Caco-2 (cell line): ENCODE results near the gene TMEM208. TPM values are rescaled to one million over a fixed set of nuclear protein-coding genes. Genes with fewer than 3 reads are reported as not detected.
A peak's percentile ranks its signal among the peaks of the same experiment; 100 is the strongest.

Experiments
- BruUV-seq: library from RNA; stranded (reverse); fragments of 400-500 nt; replicated peaks from 2 replicates; lab custom pipeline; 2021; lab: Mats Ljungman, UMichigan
- CTCF ChIA-PET: fragments of 300-600 bp; sonication (Branson Sonifier 250); formaldehyde crosslinking; loops from one replicate; lab custom pipeline; 2022; ENCODE audit warnings: antibody characterized with exemption; lab: Charles Lee
- POLR2A ChIA-PET: fragments of 300-600 bp; sonication (Branson Sonifier 250); formaldehyde crosslinking; loops from one replicate; lab custom pipeline; 2022; ENCODE audit warnings: antibody characterized with exemption; lab: Charles Lee
- DNase-seq, 2 experiments: peaks; one replicate each; pipeline versions ENCODE4 v3.0.0 to v3.0.0-alpha.2; 2020 to 2022
- H3K27me3 ChIP-seq: replicated peaks from 2 replicates; pipeline ENCODE4 v1.6.0; 2011; ENCODE audit warnings: low read length; ENCODE audit not compliant: control insufficient read depth, insufficient read depth
- H3K36me3 ChIP-seq: 2 replicates; pipeline ENCODE4 v1.5.1; 2011; ENCODE audit warnings: low read length; ENCODE audit not compliant: control insufficient read depth, insufficient read depth
- H3K4me1 ChIP-seq: fragments of 250-450 bp; sonication (Bioruptor Pico); 2 replicates; pipeline ENCODE4 v1.5.1; 2020; ENCODE audit warnings: mild to moderate bottlenecking
- H3K4me3 ChIP-seq: 2 replicates; pipeline ENCODE4 v1.5.1; 2011; ENCODE audit warnings: low read depth, mild to moderate bottlenecking, control low read depth, low read length
- H3K9me3 ChIP-seq: fragments of 250-450 bp; sonication (Bioruptor Pico); 2 replicates; pipeline ENCODE4 v1.5.1; 2020; ENCODE audit warnings: mild to moderate bottlenecking, moderate library complexity
- H3K27ac Mint-ChIP-seq: one replicate; pipeline ENCODE4 v1.8.0; 2022; ENCODE audit warnings: mixed read lengths; ENCODE audit not compliant: unreplicated experiment
- H3K27me3 Mint-ChIP-seq: one replicate; pipeline ENCODE4 v1.8.0; 2022; ENCODE audit warnings: mixed read lengths; ENCODE audit not compliant: insufficient read depth, unreplicated experiment
- H3K36me3 Mint-ChIP-seq: one replicate; pipeline ENCODE4 v1.8.0; 2022; ENCODE audit warnings: mild to moderate bottlenecking, mixed read lengths; ENCODE audit not compliant: insufficient read depth, unreplicated experiment
- H3K4me1 Mint-ChIP-seq: one replicate; pipeline ENCODE4 v1.8.0; 2022; ENCODE audit warnings: low read depth, mixed read lengths; ENCODE audit not compliant: unreplicated experiment
- H3K4me3 Mint-ChIP-seq: one replicate; pipeline ENCODE4 v1.8.0; 2022; ENCODE audit warnings: mild to moderate bottlenecking, moderate library complexity, mixed read lengths; ENCODE audit not compliant: unreplicated experiment
- H3K9me3 Mint-ChIP-seq: one replicate; pipeline ENCODE4 v1.8.0; 2022; ENCODE audit warnings: mixed read lengths; ENCODE audit not compliant: unreplicated experiment
- intact Hi-C: fragments of 100-400 bp; cut with micrococcal nuclease; formaldehyde crosslinking; loops from one replicate; pipeline ENCODE4 v1.10.0; 2022; ENCODE audit not compliant: unreplicated experiment
- total RNA-seq: library from RNA; stranded (reverse); gene quantifications from 2 replicates; pipeline ENCODE4 v1.2.3, GENCODE V29; 2022
- TF ChIP-seq, protein P1 (sequence below), 2 experiments: fragments of 200-600 bp in 1 of 2; IDR thresholded peaks; 1 replicate in 1 of 2; 2 replicates in 1 of 2; pipeline versions ENCODE4 v1.5.1 to v1.8.0; 2011 to 2022; ENCODE audit warnings: antibody characterized with exemption in 1 of 2, control low read depth in 1 of 2, inconsistent platforms in 1 of 2, low read depth in 1 of 2, low read length in 1 of 2, mild to moderate bottlenecking in 1 of 2, moderate library complexity in 1 of 2; ENCODE audit not compliant: insufficient read depth in 1 of 2, severe bottlenecking in 1 of 2, unreplicated experiment in 1 of 2

Gene TMEM208
- total RNA-seq, 1 experiment from 2014 or later = 69.7 TPM

DNA sequence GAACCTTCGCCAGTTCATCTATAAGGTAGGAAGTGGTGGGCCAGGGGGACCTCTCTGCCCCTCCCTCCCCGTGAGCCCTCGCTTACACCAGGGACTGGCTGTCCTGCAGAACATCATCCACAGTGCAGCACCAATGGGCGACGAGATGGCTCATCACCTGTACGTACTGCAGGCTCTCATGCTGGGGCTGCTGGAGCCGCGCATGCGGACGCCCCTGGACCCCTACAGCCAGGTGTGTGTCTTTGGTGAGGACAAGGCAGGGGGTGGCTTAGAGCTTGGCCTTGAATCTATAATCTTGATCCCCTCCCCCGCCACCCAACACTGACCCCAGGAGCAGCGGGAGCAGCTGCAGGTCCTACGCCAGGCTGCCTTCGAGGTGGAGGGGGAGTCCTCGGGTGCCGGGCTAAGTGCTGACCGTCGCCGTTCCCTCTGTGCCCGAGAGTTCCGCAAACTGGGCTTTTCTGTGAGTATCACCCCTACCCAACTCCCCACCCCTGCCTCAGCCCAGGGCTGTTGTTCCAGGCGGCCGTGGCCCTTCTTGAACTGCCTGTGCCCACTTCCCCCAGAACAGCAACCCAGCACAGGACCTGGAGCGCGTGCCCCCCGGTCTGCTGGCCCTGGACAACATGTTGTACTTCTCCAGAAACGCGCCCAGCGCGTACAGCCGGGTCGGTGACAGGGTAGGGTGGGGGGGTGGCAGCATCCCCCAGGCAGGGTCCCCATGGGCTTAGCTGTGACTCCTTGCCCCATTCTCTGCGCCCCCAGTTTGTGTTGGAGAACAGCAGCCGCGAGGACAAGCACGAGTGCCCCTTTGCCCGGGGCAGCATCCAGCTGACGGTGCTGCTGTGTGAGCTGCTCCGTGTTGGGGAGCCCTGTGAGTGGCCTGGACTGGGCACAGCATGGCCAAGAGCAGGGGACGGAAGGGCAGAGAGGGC is 25.3 kb upstream of the TMEM208 start:
- Mint-ChIP-seq H3K4me1 (peaks cover 19% of the 10 kb centered on the region), H3K27me3 (no peaks in the 10 kb centered on the region), H3K36me3 (peaks cover 51% of the 10 kb centered on the region), H3K4me3 (no peak overlapping the region), H3K9me3 (no peaks in the 10 kb centered on the region), H3K27ac (no peak overlapping the region)
- ChIA-PET CTCF (no interaction called here), POLR2A (interaction anchor here (1.0 kb wide), 1 partner anchor 44 kb away, joined by 3 read pairs; no protein-coding TSS in a partner anchor)
- no peaks in the 10 kb centered on the region for H3K27me3 ChIP-seq
- peaks cover 4% of the 10 kb centered on the region for H3K36me3 ChIP-seq
- DNase-seq = no peak
- H3K4me3 ChIP-seq = no peak overlapping the region
- intact Hi-C loops = no loop called here
- H3K9me3 ChIP-seq = no peaks in the 10 kb centered on the region
- TSS peak; percentile 10 for BruUV-seq
- TF ChIP-seq, protein P1, sequence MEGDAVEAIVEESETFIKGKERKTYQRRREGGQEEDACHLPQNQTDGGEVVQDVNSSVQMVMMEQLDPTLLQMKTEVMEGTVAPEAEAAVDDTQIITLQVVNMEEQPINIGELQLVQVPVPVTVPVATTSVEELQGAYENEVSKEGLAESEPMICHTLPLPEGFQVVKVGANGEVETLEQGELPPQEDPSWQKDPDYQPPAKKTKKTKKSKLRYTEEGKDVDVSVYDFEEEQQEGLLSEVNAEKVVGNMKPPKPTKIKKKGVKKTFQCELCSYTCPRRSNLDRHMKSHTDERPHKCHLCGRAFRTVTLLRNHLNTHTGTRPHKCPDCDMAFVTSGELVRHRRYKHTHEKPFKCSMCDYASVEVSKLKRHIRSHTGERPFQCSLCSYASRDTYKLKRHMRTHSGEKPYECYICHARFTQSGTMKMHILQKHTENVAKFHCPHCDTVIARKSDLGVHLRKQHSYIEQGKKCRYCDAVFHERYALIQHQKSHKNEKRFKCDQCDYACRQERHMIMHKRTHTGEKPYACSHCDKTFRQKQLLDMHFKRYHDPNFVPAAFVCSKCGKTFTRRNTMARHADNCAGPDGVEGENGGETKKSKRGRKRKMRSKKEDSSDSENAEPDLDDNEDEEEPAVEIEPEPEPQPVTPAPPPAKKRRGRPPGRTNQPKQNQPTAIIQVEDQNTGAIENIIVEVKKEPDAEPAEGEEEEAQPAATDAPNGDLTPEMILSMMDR (IDR thresholded peaks at IDR 0.05; ENCODE audit: insufficient read depth in 1 of 2, low read depth in 1 of 2, low read length in 1 of 2, severe bottlenecking in 1 of 2, unreplicated experiment in 1 of 2) = no peak
- peaks cover 24% of the 10 kb centered on the region for H3K4me1 ChIP-seq

DNA sequence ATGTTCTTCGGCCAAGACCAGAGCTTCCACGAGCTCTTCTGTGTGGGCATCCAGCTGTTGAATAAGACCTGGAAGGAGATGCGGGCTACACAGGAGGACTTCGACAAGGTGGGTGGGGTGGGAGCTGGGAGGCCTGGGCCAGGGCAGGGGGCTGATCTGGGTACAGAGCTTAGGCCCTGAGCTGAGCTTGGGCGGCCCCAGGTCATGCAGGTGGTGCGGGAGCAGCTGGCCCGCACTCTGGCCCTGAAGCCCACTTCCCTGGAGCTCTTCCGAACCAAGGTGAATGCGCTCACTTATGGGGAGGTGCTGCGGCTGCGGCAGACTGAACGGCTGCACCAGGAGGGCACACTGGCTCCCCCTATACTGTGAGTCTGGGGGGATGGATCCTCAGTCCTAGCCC is 24.5 kb upstream of the TMEM208 start:
- no peaks in the 10 kb centered on the region for H3K9me3 Mint-ChIP-seq
- Histone ChIP-seq H3K4me3 (no peak overlapping the region), H3K27me3 (no peaks in the 10 kb centered on the region), H3K9me3 (no peaks in the 10 kb centered on the region), H3K36me3 (peaks cover 4% of the 10 kb centered on the region; the same call in 1 of the 2 replicates), H3K4me1 (peaks cover 24% of the 10 kb centered on the region)
- H3K4me1 Mint-ChIP-seq = peaks cover 15% of the 10 kb centered on the region
- ChIA-PET CTCF (interaction anchor here (0.6 kb wide), 1 partner anchor 78 kb away, joined by 3 read pairs; no protein-coding TSS in a partner anchor), POLR2A (interaction anchor here (1.0 kb wide), 1 partner anchor 44 kb away, joined by 3 read pairs; no protein-coding TSS in a partner anchor)
- no peak for DNase-seq
- no peaks in the 10 kb centered on the region for H3K27me3 Mint-ChIP-seq
- no peak overlapping the region for H3K27ac Mint-ChIP-seq
- TF ChIP-seq, protein P1 (IDR thresholded peaks at IDR 0.05; ENCODE audit: insufficient read depth in 1 of 2, low read depth in 1 of 2, low read length in 1 of 2, severe bottlenecking in 1 of 2, unreplicated experiment in 1 of 2) = no peak
- peaks cover 52% of the 10 kb centered on the region for H3K36me3 Mint-ChIP-seq
- intact Hi-C loops = no loop called here
- no peak overlapping the region for H3K4me3 Mint-ChIP-seq
- no TSS peak for BruUV-seq

DNA sequence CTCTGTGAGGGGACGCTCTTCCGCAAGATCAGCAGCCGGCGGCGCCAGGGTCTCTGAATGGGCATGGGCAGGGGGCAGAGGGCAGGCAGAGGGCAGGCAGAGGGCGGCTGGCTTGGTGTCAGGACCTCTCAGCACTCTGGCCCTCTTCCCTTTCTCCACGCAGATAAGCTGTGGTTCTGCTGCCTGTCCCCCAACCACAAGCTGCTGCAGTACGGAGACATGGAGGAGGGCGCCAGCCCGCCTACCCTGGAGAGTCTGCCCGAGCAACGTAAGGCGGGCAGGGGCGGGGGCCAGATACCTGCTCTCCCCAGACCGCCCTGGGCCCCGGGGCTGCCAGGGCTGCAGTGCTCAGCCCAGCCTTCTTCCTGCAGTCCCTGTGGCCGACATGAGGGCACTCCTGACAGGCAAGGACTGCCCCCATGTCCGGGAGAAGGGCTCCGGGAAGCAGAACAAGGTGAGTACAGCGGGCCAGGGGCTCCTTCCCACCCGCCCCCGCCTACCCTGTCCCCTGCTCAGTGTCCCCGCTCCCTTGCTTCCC is 23.9 kb upstream of the TMEM208 start:
- Mint-ChIP-seq H3K36me3 (peaks cover 51% of the 10 kb centered on the region), H3K4me1 (peaks cover 15% of the 10 kb centered on the region), H3K4me3 (no peak overlapping the region), H3K9me3 (no peaks in the 10 kb centered on the region), H3K27ac (no peak overlapping the region), H3K27me3 (no peaks in the 10 kb centered on the region)
- Histone ChIP-seq H3K9me3 (no peaks in the 10 kb centered on the region), H3K4me3 (no peak overlapping the region), H3K4me1 (peaks cover 29% of the 10 kb centered on the region), H3K27me3 (no peaks in the 10 kb centered on the region), H3K36me3 (peaks cover 3% of the 10 kb centered on the region; the same call in 1 of the 2 replicates)
- TF ChIP-seq, protein P1 (IDR thresholded peaks at IDR 0.05; ENCODE audit: insufficient read depth in 1 of 2, low read depth in 1 of 2, low read length in 1 of 2, severe bottlenecking in 1 of 2, unreplicated experiment in 1 of 2) = no peak
- BruUV-seq = no TSS peak
- ChIA-PET POLR2A (interaction anchor here (1.0 kb wide), 1 partner anchor 43 kb away, joined by 3 read pairs; no protein-coding TSS in a partner anchor), CTCF (no interaction called here)
- intact Hi-C loops = no loop called here
- DNase-seq = no peak
